ENCODE measurements around the gene IGSF21. TPM values are rescaled to one million over a fixed set of nuclear protein-coding genes. Genes with fewer than 3 reads are reported as not detected.

IGSF21 gene
- total and polyA plus RNA-seq, 10 of the 15 experiments (the other 5 are each of a cell fraction or from before 2014, with no cell fraction given): 0.03 to 0.49 TPM; not detected in 8

GRCh38 chr1:18373882-18374493 lies 266.4 kb downstream of the IGSF21 start:
- BruUV-seq (replicated peaks): no TSS peak
- in situ Hi-C loops (cut with MboI) (no loop called here), intact Hi-C loops (cut with micrococcal nuclease; ENCODE audit: unreplicated experiment) (no loop called here)
- SMC1A ChIA-PET (ENCODE audit: uncharacterized antibody, unreplicated experiment): no interaction called here
- FAIRE-seq (no peak), ATAC-seq (peak; percentile 48; the same call in 2 of the 3 replicates), DNase-seq (ENCODE audit: low read depth, low spot score) (no peak)
- CTCF ChIA-PET: interaction anchor here (0.9 to 1.4 kb wide), 2 partner anchors 46 to 51 kb away, joined by 3 read pairs; no protein-coding TSS in a partner anchor
- no peaks in the 10 kb centered on the region for H3K4me1 ChIP-seq (ENCODE audit: control insufficient read depth, insufficient read depth, low read length)
- no peak for TF ChIP-seq RB1 (IDR thresholded peaks at IDR 0.05; ENCODE audit: borderline replicate concordance)
- TF ChIP-seq CEBPZ (IDR thresholded peaks at IDR 0.05; ENCODE audit: low read depth, low read length): no peak
- peak; percentile 26; the same call in 1 of the 2 replicates for TF ChIP-seq RAD21 (IDR thresholded peaks at IDR 0.05; ENCODE audit: insufficient read depth, low read depth, low read length)
- TF ChIP-seq SMC3 (IDR thresholded peaks at IDR 0.05; ENCODE audit: borderline replicate concordance, low read length): peak; percentile 30; the same call in 1 of the 2 replicates
- no peak for TF ChIP-seq IKZF1 (conservative IDR thresholded peaks at IDR 0.05)
- TF ChIP-seq WRNIP1 (IDR thresholded peaks at IDR 0.05; ENCODE audit: borderline replicate concordance, low read depth, low read length): no peak
- TF ChIP-seq TARDBP (IDR thresholded peaks at IDR 0.05; ENCODE audit: borderline replicate concordance): no peak
- no peak for TF ChIP-seq LARP7 (IDR thresholded peaks at IDR 0.05)
- peak; percentile 49 to 58 (median 56); a peak in 5 of 6 replicates for TF ChIP-seq CTCF (IDR thresholded peaks at IDR 0.05 in 2 of 3, conservative IDR thresholded peaks at IDR 0.05 in 1 of 3; ENCODE audit: control insufficient read depth in 2 of 3, extremely low read depth in 1 of 3, insufficient read depth in 1 of 3, low read depth in 3 of 3, low read length in 3 of 3)
- no peak for TF ChIP-seq MXI1 (IDR thresholded peaks at IDR 0.05; ENCODE audit: low read depth, low read length)
- no peak for TF ChIP-seq CBX3 (IDR thresholded peaks at IDR 0.05; ENCODE audit: borderline replicate concordance, low read depth)
- H2AFZ ChIP-seq (ENCODE audit: control insufficient read depth, low read depth, low read length): no peak overlapping the region
- no peaks in the 10 kb centered on the region for H3K79me2 ChIP-seq (ENCODE audit: control insufficient read depth, insufficient read depth, low read length)
- H3K27ac ChIP-seq (ENCODE audit: control insufficient read depth, insufficient read depth): no peak overlapping the region
- 26% methylated on average over 14 of the region's 14 CpGs for WGBS (ENCODE audit: insufficient coverage, insufficient replicate concordance, low lambda C conversion rate, missing lambda C conversion rate)
- H3K4me3 ChIP-seq: no peak overlapping the region
- RAD21 ChIA-PET (ENCODE audit: unreplicated experiment): no interaction called here
- H3K4me2 ChIP-seq (ENCODE audit: control insufficient read depth, insufficient read depth): no peak overlapping the region
- no peaks in the 10 kb centered on the region for H3K9me3 ChIP-seq (replicated peaks; ENCODE audit: control insufficient read depth, insufficient read depth, low read length)
- H3K36me3 ChIP-seq (ENCODE audit: control insufficient read depth in 2 of 2, insufficient read depth in 2 of 2, low read length in 1 of 2): no peaks in the 10 kb centered on the region
- POLR2A ChIA-PET: no interaction called here
- H3K9ac ChIP-seq (ENCODE audit: control insufficient read depth, insufficient read depth, low read length): no peak overlapping the region
- H4K20me1 ChIP-seq (ENCODE audit: control insufficient read depth, insufficient read depth): no peaks in the 10 kb centered on the region
- H3K27me3 ChIP-seq (replicated peaks in 1 of 2; ENCODE audit: control insufficient read depth in 2 of 2, insufficient read depth in 2 of 2, low read length in 1 of 2): no peaks in the 10 kb centered on the region

All from GM12878 (cell line).